Measurements from ENCODE around the gene SGIP1. TPM values are rescaled to one million over a fixed set of nuclear protein-coding genes. Genes with fewer than 3 reads are reported as not detected.
A peak's percentile ranks its signal among the peaks of the same experiment; 100 is the strongest.

The SGIP1 gene
- total RNA-seq, 1 donor from 2014 or later, result 0.79 TPM

- no peak overlapping the region for H3K4me3 ChIP-seq (ENCODE audit: low read depth, low read length)
- TF ChIP-seq CTCF (IDR thresholded peaks at IDR 0.05; ENCODE audit: insufficient read depth, low read length, severe bottlenecking), result no peak
- H3K27me3 ChIP-seq (ENCODE audit: control insufficient read depth, insufficient read depth, low read length), result no peaks in the 10 kb centered on the region
- H3K36me3 ChIP-seq (ENCODE audit: control insufficient read depth, insufficient read depth, low read length), result no peaks in the 10 kb centered on the region
- DNase-seq (ENCODE audit: low read depth), result no peak
- FAIRE-seq, result no peak
Observed at GRCh38 chr1:66613187-66613586, 79.2 kb downstream of the SGIP1 start.

GRCh38 chr1:66617362-66618184 lies 83.6 kb downstream of the SGIP1 start:
- FAIRE-seq (no peak), DNase-seq (ENCODE audit: low read depth) (no peak)
- TF ChIP-seq CTCF (IDR thresholded peaks at IDR 0.05; ENCODE audit: insufficient read depth, low read length, severe bottlenecking), result no peak
- Histone ChIP-seq H3K27me3 (ENCODE audit: control insufficient read depth, insufficient read depth, low read length) (no peaks in the 10 kb centered on the region), H3K4me3 (ENCODE audit: low read depth, low read length) (no peak overlapping the region), H3K36me3 (ENCODE audit: control insufficient read depth, insufficient read depth, low read length) (no peaks in the 10 kb centered on the region)

GRCh38 chr1:66618390-66618789 lies 84.4 kb downstream of the SGIP1 start:
- no peak for TF ChIP-seq CTCF (IDR thresholded peaks at IDR 0.05; ENCODE audit: insufficient read depth, low read length, severe bottlenecking)
- no peak for FAIRE-seq
- no peaks in the 10 kb centered on the region for H3K36me3 ChIP-seq (ENCODE audit: control insufficient read depth, insufficient read depth, low read length)
- no peaks in the 10 kb centered on the region for H3K27me3 ChIP-seq (ENCODE audit: control insufficient read depth, insufficient read depth, low read length)
- no peak for DNase-seq (ENCODE audit: low read depth)
- H3K4me3 ChIP-seq (ENCODE audit: low read depth, low read length), result no peak overlapping the region

- FAIRE-seq (no peak), DNase-seq (ENCODE audit: low read depth) (no peak)
- Histone ChIP-seq H3K4me3 (ENCODE audit: low read depth, low read length) (no peak overlapping the region), H3K36me3 (ENCODE audit: control insufficient read depth, insufficient read depth, low read length) (no peaks in the 10 kb centered on the region), H3K27me3 (ENCODE audit: control insufficient read depth, insufficient read depth, low read length) (no peaks in the 10 kb centered on the region)
- no peak for TF ChIP-seq CTCF (IDR thresholded peaks at IDR 0.05; ENCODE audit: insufficient read depth, low read length, severe bottlenecking)
Observed at GRCh38 chr1:66623812-66624211, 89.9 kb downstream of the SGIP1 start.

GRCh38 chr1:66624412-66625060 lies 90.6 kb downstream of the SGIP1 start:
- FAIRE-seq (no peak), DNase-seq (ENCODE audit: low read depth) (peak; percentile 87)
- TF ChIP-seq CTCF (IDR thresholded peaks at IDR 0.05; ENCODE audit: insufficient read depth, low read length, severe bottlenecking), result no peak
- Histone ChIP-seq H3K4me3 (ENCODE audit: low read depth, low read length) (no peak overlapping the region), H3K36me3 (ENCODE audit: control insufficient read depth, insufficient read depth, low read length) (no peaks in the 10 kb centered on the region), H3K27me3 (ENCODE audit: control insufficient read depth, insufficient read depth, low read length) (no peaks in the 10 kb centered on the region)
